ENCODE data around the gene LAMTOR5. TPM values are rescaled to one million over a fixed set of nuclear protein-coding genes. Genes with fewer than 3 reads are reported as not detected.

Gene LAMTOR5
- total and polyA plus RNA-seq, 2 experiments from 2014 or later: 45.4 to 168 TPM

GRCh38 chr1:110394493-110394820, 13.0 kb downstream of the LAMTOR5 start:
- H3K4me1 ChIP-seq (ENCODE audit: insufficient read depth): peaks cover 49% of the 10 kb centered on the region
- peak overlapping the region; percentile 64 for H3K27ac ChIP-seq
- no peaks in the 10 kb centered on the region for H3K9me3 ChIP-seq (ENCODE audit: low read depth)
- H3K36me3 ChIP-seq (replicated peaks; ENCODE audit: insufficient read depth, low read depth): no peaks in the 10 kb centered on the region
- H4K20me1 ChIP-seq (ENCODE audit: insufficient read depth, poor library complexity, severe bottlenecking): no peaks in the 10 kb centered on the region
- DNase-seq (ENCODE audit: low spot score): no peak
- 96% methylated on average over 3 of the region's 3 CpGs for WGBS (ENCODE audit: low lambda C conversion rate, missing lambda C conversion rate)
- H3K4me3 ChIP-seq: no peak overlapping the region
- TF ChIP-seq CTCF (IDR thresholded peaks at IDR 0.05; ENCODE audit: poor library complexity): no peak
- TF ChIP-seq EZH2 (IDR thresholded peaks at IDR 0.05; ENCODE audit: borderline replicate concordance): no peak
- no peak for TF ChIP-seq EZH2phosphoT487 (IDR thresholded peaks at IDR 0.05; ENCODE audit: low read depth, severe bottlenecking, unreplicated experiment)
- H3K9me2 ChIP-seq (replicated peaks; ENCODE audit: insufficient read depth): no peaks in the 10 kb centered on the region
- H3K79me2 ChIP-seq: no peaks in the 10 kb centered on the region
- no peak overlapping the region for H2AFZ ChIP-seq
- peak overlapping the region; percentile 10 for H3K4me2 ChIP-seq
- no peaks in the 10 kb centered on the region for H3K27me3 ChIP-seq

- peak; percentile 70 for DNase-seq (ENCODE audit: low spot score)
- no peaks in the 10 kb centered on the region for H3K9me3 ChIP-seq (ENCODE audit: low read depth)
- no peaks in the 10 kb centered on the region for H3K79me2 ChIP-seq
- peak overlapping the region; percentile 32 for H3K4me2 ChIP-seq
- WGBS (ENCODE audit: low lambda C conversion rate, missing lambda C conversion rate): 46% methylated on average over 3 of the region's 3 CpGs
- H3K4me1 ChIP-seq (ENCODE audit: insufficient read depth): peaks cover 49% of the 10 kb centered on the region
- H3K36me3 ChIP-seq (replicated peaks; ENCODE audit: insufficient read depth, low read depth): no peaks in the 10 kb centered on the region
- no peak overlapping the region for H2AFZ ChIP-seq
- no peaks in the 10 kb centered on the region for H4K20me1 ChIP-seq (ENCODE audit: insufficient read depth, poor library complexity, severe bottlenecking)
- no peaks in the 10 kb centered on the region for H3K27me3 ChIP-seq
- peak overlapping the region; percentile 78 for H3K27ac ChIP-seq
- H3K9me2 ChIP-seq (replicated peaks; ENCODE audit: insufficient read depth): no peaks in the 10 kb centered on the region
- H3K4me3 ChIP-seq: no peak overlapping the region
- TF ChIP-seq EZH2phosphoT487 (IDR thresholded peaks at IDR 0.05; ENCODE audit: low read depth, severe bottlenecking, unreplicated experiment) (no peak), EZH2 (IDR thresholded peaks at IDR 0.05; ENCODE audit: borderline replicate concordance) (no peak), CTCF (IDR thresholded peaks at IDR 0.05; ENCODE audit: poor library complexity) (no peak)
Observed at GRCh38 chr1:110393691-110394492, 13.6 kb downstream of the LAMTOR5 start.

GRCh38 chr1:110393286-110393685, 14.2 kb downstream of the LAMTOR5 start:
- Histone ChIP-seq H3K79me2 (no peaks in the 10 kb centered on the region), H3K9me3 (ENCODE audit: low read depth) (no peaks in the 10 kb centered on the region), H3K36me3 (replicated peaks; ENCODE audit: insufficient read depth, low read depth) (no peaks in the 10 kb centered on the region), H2AFZ (no peak overlapping the region), H3K4me2 (peak overlapping the region; percentile 32), H3K27me3 (no peaks in the 10 kb centered on the region), H3K9me2 (replicated peaks; ENCODE audit: insufficient read depth) (no peaks in the 10 kb centered on the region), H3K4me3 (no peak overlapping the region), H3K4me1 (ENCODE audit: insufficient read depth) (peaks cover 49% of the 10 kb centered on the region), H3K27ac (peak overlapping the region; percentile 78), H4K20me1 (ENCODE audit: insufficient read depth, poor library complexity, severe bottlenecking) (no peaks in the 10 kb centered on the region)
- 64% methylated on average over 2 of the region's 2 CpGs for WGBS (ENCODE audit: low lambda C conversion rate, missing lambda C conversion rate)
- DNase-seq (ENCODE audit: low spot score): no peak
- TF ChIP-seq CTCF (IDR thresholded peaks at IDR 0.05; ENCODE audit: poor library complexity) (no peak), EZH2phosphoT487 (IDR thresholded peaks at IDR 0.05; ENCODE audit: low read depth, severe bottlenecking, unreplicated experiment) (no peak), EZH2 (IDR thresholded peaks at IDR 0.05; ENCODE audit: borderline replicate concordance) (no peak)

All from hepatocyte (in vitro differentiated cells).